ENCODE data around the gene ATOH8. TPM values are rescaled to one million over a fixed set of nuclear protein-coding genes. Genes with fewer than 3 reads are reported as not detected.

The ATOH8 gene
- total and polyA plus RNA-seq, 2 donors from 2014 or later: 11.2 to 18.6 TPM

- no peak overlapping the region for H3K9ac ChIP-seq (ENCODE audit: low read length in 3 of 3)
- intact Hi-C loops (cut with DNase I): no loop called here
- no peaks in the 10 kb centered on the region for H3K9me3 ChIP-seq (ENCODE audit: control insufficient read depth in 2 of 3, insufficient read depth in 1 of 3, low read length in 3 of 3)
- peaks cover 0 to 31% (median 8%) of the 10 kb centered on the region in 3 donors for H3K4me1 ChIP-seq (ENCODE audit: control insufficient read depth in 2 of 3, insufficient read depth in 2 of 3, low read depth in 1 of 3, low read length in 3 of 3)
- H3K4me3 ChIP-seq (ENCODE audit: low read length in 3 of 3): no peak overlapping the region
- no peak for TF ChIP-seq CTCF (IDR thresholded peaks at IDR 0.05; ENCODE audit: borderline replicate concordance, extremely low read depth, insufficient read depth)
- no peaks in the 10 kb centered on the region for H3K36me3 ChIP-seq (ENCODE audit: control insufficient read depth in 2 of 3, insufficient read depth in 3 of 3, low read length in 3 of 3)
- no peaks in the 10 kb centered on the region for H3K27me3 ChIP-seq (ENCODE audit: control insufficient read depth, insufficient read depth, low read length)
- FAIRE-seq (no peak), DNase-seq (no peak)
- no peak overlapping the region for H3K27ac ChIP-seq (ENCODE audit: low read depth in 2 of 2, low read length in 2 of 2)
Observed at GRCh38 chr2:85757860-85758259, 4.1 kb downstream of the ATOH8 start.

- H3K9me3 ChIP-seq (ENCODE audit: control insufficient read depth in 2 of 3, insufficient read depth in 1 of 3, low read length in 3 of 3): no peaks in the 10 kb centered on the region
- H3K4me3 ChIP-seq (ENCODE audit: low read length in 3 of 3): no peak overlapping the region
- no peaks in the 10 kb centered on the region for H3K36me3 ChIP-seq (ENCODE audit: control insufficient read depth in 2 of 3, insufficient read depth in 3 of 3, low read length in 3 of 3)
- H3K4me1 ChIP-seq (ENCODE audit: control insufficient read depth in 2 of 3, insufficient read depth in 2 of 3, low read depth in 1 of 3, low read length in 3 of 3): peaks cover 0 to 27% (median 8%) of the 10 kb centered on the region in 3 donors
- no peak for TF ChIP-seq CTCF (IDR thresholded peaks at IDR 0.05; ENCODE audit: borderline replicate concordance, extremely low read depth, insufficient read depth)
- DNase-seq (peak in 2 of 5 donors; percentile 47 to 65), FAIRE-seq (no peak)
- no peak overlapping the region for H3K9ac ChIP-seq (ENCODE audit: low read length in 3 of 3)
- H3K27me3 ChIP-seq (ENCODE audit: control insufficient read depth, insufficient read depth, low read length): no peaks in the 10 kb centered on the region
- intact Hi-C loops (cut with DNase I): no loop called here
- H3K27ac ChIP-seq (ENCODE audit: low read depth in 2 of 2, low read length in 2 of 2): no peak overlapping the region
Observed at GRCh38 chr2:85758361-85759256, 4.8 kb downstream of the ATOH8 start.

GRCh38 chr2:85759257-85759613, 5.4 kb downstream of the ATOH8 start:
- Histone ChIP-seq H3K27ac (ENCODE audit: low read depth in 2 of 2, low read length in 2 of 2) (no peak overlapping the region), H3K36me3 (ENCODE audit: control insufficient read depth in 2 of 3, insufficient read depth in 3 of 3, low read length in 3 of 3) (no peaks in the 10 kb centered on the region), H3K9me3 (ENCODE audit: control insufficient read depth in 2 of 3, insufficient read depth in 1 of 3, low read length in 3 of 3) (no peaks in the 10 kb centered on the region), H3K27me3 (ENCODE audit: control insufficient read depth, insufficient read depth, low read length) (no peaks in the 10 kb centered on the region), H3K4me3 (ENCODE audit: low read length in 3 of 3) (no peak overlapping the region), H3K9ac (ENCODE audit: low read length in 3 of 3) (no peak overlapping the region), H3K4me1 (ENCODE audit: control insufficient read depth in 2 of 3, insufficient read depth in 2 of 3, low read depth in 1 of 3, low read length in 3 of 3) (peaks cover 0 to 27% (median 8%) of the 10 kb centered on the region in 3 donors)
- FAIRE-seq (no peak), DNase-seq (peak in 1 of 5 donors; percentile 52)
- intact Hi-C loops (cut with DNase I): no loop called here
- TF ChIP-seq CTCF (IDR thresholded peaks at IDR 0.05; ENCODE audit: borderline replicate concordance, extremely low read depth, insufficient read depth): no peak
